GM06990 (cell line): ENCODE results near the gene SRGAP1.
A peak's percentile ranks its signal among the peaks of the same experiment; 100 is the strongest.

Experiments used
- DNase-seq: peaks from one replicate; pipeline ENCODE4 v3.0.0-alpha.2; 2011; ENCODE audit not compliant: insufficient read length; ENCODE audit errors: extremely low read depth
- H3K27me3 ChIP-seq: replicated peaks from 2 replicates; pipeline ENCODE4 v1.6.0; 2011; ENCODE audit warnings: low read length; ENCODE audit not compliant: control insufficient read depth, insufficient read depth
- H3K36me3 ChIP-seq: 2 replicates; pipeline ENCODE4 v1.5.1; 2011; ENCODE audit warnings: low read length; ENCODE audit not compliant: control insufficient read depth, insufficient read depth
- H3K4me3 ChIP-seq: replicated peaks from 2 replicates; pipeline ENCODE4 v1.5.1; 2011; ENCODE audit warnings: low read depth, mild to moderate bottlenecking, control low read depth, low read length
- CTCF ChIP-seq: IDR thresholded peaks from 2 replicates; pipeline ENCODE4 v1.5.1; 2011; ENCODE audit warnings: low read length, control low read depth, mild to moderate bottlenecking, inconsistent platforms; ENCODE audit not compliant: insufficient read depth, poor library complexity, severe bottlenecking

Gene SRGAP1

GRCh38 chr12:63917864-63918799, 73.6 kb downstream of the SRGAP1 start:
- Histone ChIP-seq H3K27me3 (no peaks in the 10 kb centered on the region; the same call in 1 of the 2 replicates), H3K4me3 (no peak overlapping the region), H3K36me3 (no peaks in the 10 kb centered on the region)
- no peak for TF ChIP-seq CTCF
- peak; percentile 37 for DNase-seq

- no peak for TF ChIP-seq CTCF
- DNase-seq = no peak
- no peak overlapping the region for H3K4me3 ChIP-seq
- no peaks in the 10 kb centered on the region; the same call in 1 of the 2 replicates for H3K27me3 ChIP-seq
- no peaks in the 10 kb centered on the region for H3K36me3 ChIP-seq
These were observed 74.3 kb downstream of the SRGAP1 start for GRCh38 chr12:63918800-63919300.

DNA sequence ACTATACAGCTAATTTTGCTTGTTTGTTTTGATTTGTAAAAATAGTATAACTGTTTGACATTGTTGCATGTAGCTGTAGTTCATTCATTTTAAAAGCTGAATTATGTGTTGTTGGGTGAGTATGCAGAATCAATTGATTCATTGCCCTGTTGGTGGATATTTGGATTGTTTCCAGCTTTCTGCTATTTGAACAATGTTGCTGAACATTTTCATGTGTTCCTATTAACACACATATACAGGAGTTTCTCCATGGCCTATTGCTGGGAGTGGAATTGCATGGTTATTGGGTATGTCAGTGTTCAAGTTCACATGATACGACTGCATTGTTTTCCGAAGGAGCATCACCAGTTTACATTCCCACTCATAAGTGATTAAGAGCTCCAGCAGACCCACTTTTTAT, 75.3 kb downstream of the SRGAP1 start:
- no peak for DNase-seq
- no peak for TF ChIP-seq CTCF
- H3K36me3 ChIP-seq = no peaks in the 10 kb centered on the region
- H3K4me3 ChIP-seq = no peak overlapping the region
- H3K27me3 ChIP-seq = no peaks in the 10 kb centered on the region; the same call in 1 of the 2 replicates

GRCh38 chr12:63921157-63921556, 76.7 kb downstream of the SRGAP1 start:
- H3K27me3 ChIP-seq = no peaks in the 10 kb centered on the region; the same call in 1 of the 2 replicates
- no peaks in the 10 kb centered on the region for H3K36me3 ChIP-seq
- no peak for TF ChIP-seq CTCF
- no peak for DNase-seq
- no peak overlapping the region for H3K4me3 ChIP-seq

- H3K27me3 ChIP-seq = no peaks in the 10 kb centered on the region; the same call in 1 of the 2 replicates
- no peaks in the 10 kb centered on the region for H3K36me3 ChIP-seq
- DNase-seq = no peak
- H3K4me3 ChIP-seq = no peak overlapping the region
- no peak for TF ChIP-seq CTCF
These were observed 78.0 kb downstream of the SRGAP1 start for GRCh38 chr12:63922474-63922873.
